Esophagus mucosa (tissue), 1 donor: ENCODE results near the gene AKR1C2. TPM values are rescaled to one million over a fixed set of nuclear protein-coding genes. Genes with fewer than 3 reads are reported as not detected.
A peak's percentile ranks its signal among the peaks of the same experiment; 100 is the strongest.
"Not testable (repeated sequence)": the region's sequence is repeated elsewhere in the genome, so short reads cannot be mapped to it uniquely, and the experiment has no call there.

Source experiments
- ATAC-seq: fragments of 200-7000 bp; cut with Tn5 transposase; one replicate; pipeline ENCODE4 v1.9.1; 2020
- total RNA-seq: library from RNA; stranded (reverse); gene quantifications from one replicate; pipeline ENCODE4 v1.2.4, GENCODE V29; 2023
- donor health status: DM: yes; HTN: yes; CAD: no.

The AKR1C2 gene
- total RNA-seq, 1 donor from 2014 or later, result 115 TPM

GRCh38 chr10:4984971-4985594, 18.6 kb downstream of the AKR1C2 start:
- no peak for ATAC-seq

GRCh38 chr10:4984223-4984622, 19.4 kb downstream of the AKR1C2 start:
- ATAC-seq, result peak; percentile 11

- no peak for ATAC-seq
Measured at GRCh38 chr10:4983615-4984216, 19.9 kb downstream of the AKR1C2 start.

GRCh38 chr10:4982764-4983226, 20.9 kb downstream of the AKR1C2 start:
- ATAC-seq, result peak; percentile 78

- peak; percentile 12 for ATAC-seq
Measured at GRCh38 chr10:4981722-4982471, 21.8 kb downstream of the AKR1C2 start.

- ATAC-seq, result no peak
Measured at GRCh38 chr10:4980793-4981192, 22.9 kb downstream of the AKR1C2 start.

GRCh38 chr10:4978870-4979269, 24.8 kb downstream of the AKR1C2 start:
- ATAC-seq, result no peak

- ATAC-seq, result no peak
Measured at GRCh38 chr10:4977025-4977424, 26.6 kb downstream of the AKR1C2 start.

GRCh38 chr10:4974400-4974799, 29.3 kb downstream of the AKR1C2 start:
- not testable (repeated sequence) for ATAC-seq

- ATAC-seq, result not testable (repeated sequence)
Measured at GRCh38 chr10:4973294-4973693, 30.4 kb downstream of the AKR1C2 start.

GRCh38 chr10:4972369-4973142, 31.1 kb downstream of the AKR1C2 start:
- ATAC-seq, result not testable (repeated sequence)

- not testable (repeated sequence) for ATAC-seq
Measured at GRCh38 chr10:4970362-4970761, 33.3 kb downstream of the AKR1C2 start.

GRCh38 chr10:4969289-4969688, 34.4 kb downstream of the AKR1C2 start:
- ATAC-seq, result not testable (repeated sequence)

- not testable (repeated sequence) for ATAC-seq
Measured at GRCh38 chr10:4967189-4967588, 36.5 kb downstream of the AKR1C2 start.

GRCh38 chr10:4965763-4966162, 37.9 kb downstream of the AKR1C2 start:
- not testable (repeated sequence) for ATAC-seq

- not testable (repeated sequence) for ATAC-seq
Measured at GRCh38 chr10:4963815-4964154, 39.9 kb downstream of the AKR1C2 start.

- ATAC-seq, result peak; percentile 97
Measured at GRCh38 chr10:4962876-4963814, 40.5 kb downstream of the AKR1C2 start, which contains the start of gene AKR1C1. Gene AKR1C1 (plus strand): TSS chr10:4963415. CDS start chr10:4963445, 30 bp downstream.

- ATAC-seq, result peak; percentile 78
Measured at GRCh38 chr10:4962308-4962707, 41.3 kb downstream of the AKR1C2 start.

- ATAC-seq, result not testable (repeated sequence)
Measured at GRCh38 chr10:4961558-4961957, 42.1 kb downstream of the AKR1C2 start.

GRCh38 chr10:4956955-4957645, 46.6 kb downstream of the AKR1C2 start:
- peak; percentile 36 for ATAC-seq

- not testable (repeated sequence) for ATAC-seq
Measured at GRCh38 chr10:4956088-4956487, 47.6 kb downstream of the AKR1C2 start.
